ENCODE data around the gene CEACAM1.

DNA sequence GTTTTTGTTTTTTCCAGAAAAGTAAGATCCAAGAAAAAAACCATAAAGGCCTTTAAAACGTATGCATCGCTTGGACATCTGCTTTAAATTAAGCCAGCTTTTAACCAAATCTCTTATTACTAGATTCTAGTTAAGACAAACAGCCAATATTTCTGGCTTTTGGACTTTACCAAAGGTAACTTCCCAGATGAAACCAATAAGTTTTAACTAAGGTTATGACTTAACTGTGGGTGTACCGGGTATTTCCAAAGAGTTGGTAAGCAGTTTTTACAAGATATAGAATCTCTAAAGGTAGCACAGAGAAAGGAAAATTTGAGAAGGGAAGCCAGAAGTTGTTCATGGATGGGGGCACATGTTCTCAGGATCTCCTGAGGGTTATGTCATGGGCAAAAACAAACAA is 34.0 kb downstream of the CEACAM1 start:
- TF ChIP-seq ZFP1 (CRISPR knock-in tag; IDR thresholded peaks at IDR 0.05) (no peak), JUN (IDR thresholded peaks at IDR 0.05; ENCODE audit: borderline replicate concordance, low read depth, low read length) (no peak), JUN (CRISPR knock-in tag; IDR thresholded peaks at IDR 0.05; ENCODE audit: borderline replicate concordance) (no peak), MAFG (tag; conservative IDR thresholded peaks at IDR 0.05) (no peak), PHF8 (IDR thresholded peaks at IDR 0.05; ENCODE audit: borderline replicate concordance, low read length) (no peak), MAX (CRISPR knock-in tag; IDR thresholded peaks at IDR 0.05) (no peak), YY1 (IDR thresholded peaks at IDR 0.05; ENCODE audit: borderline replicate concordance in 1 of 3, control insufficient read depth in 1 of 3, extremely low read depth in 1 of 3, insufficient read depth in 3 of 3, insufficient read length in 1 of 3, insufficient replicate concordance in 2 of 3, low read depth in 1 of 3, low read length in 2 of 3) (no peak), CTCF (IDR thresholded peaks at IDR 0.05 in 2 of 3, conservative IDR thresholded peaks at IDR 0.05 in 1 of 3; ENCODE audit: insufficient read depth in 2 of 3, low read depth in 1 of 3, low read length in 3 of 3) (no peak), ZKSCAN1 (IDR thresholded peaks at IDR 0.05; ENCODE audit: low read depth, low read length) (no peak), CEBPB (tag; IDR thresholded peaks at IDR 0.05) (no peak), MYC (IDR thresholded peaks at IDR 0.05; ENCODE audit: low read depth, low read length) (no peak), MYC (CRISPR knock-in tag; IDR thresholded peaks at IDR 0.05; ENCODE audit: borderline replicate concordance, low read depth) (no peak), POLR2AphosphoS2 (IDR thresholded peaks at IDR 0.05; ENCODE audit: low read length) (no peak), HBP1 (CRISPR knock-in tag; IDR thresholded peaks at IDR 0.05) (no peak)
- TF ChIP-seq, protein P1, sequence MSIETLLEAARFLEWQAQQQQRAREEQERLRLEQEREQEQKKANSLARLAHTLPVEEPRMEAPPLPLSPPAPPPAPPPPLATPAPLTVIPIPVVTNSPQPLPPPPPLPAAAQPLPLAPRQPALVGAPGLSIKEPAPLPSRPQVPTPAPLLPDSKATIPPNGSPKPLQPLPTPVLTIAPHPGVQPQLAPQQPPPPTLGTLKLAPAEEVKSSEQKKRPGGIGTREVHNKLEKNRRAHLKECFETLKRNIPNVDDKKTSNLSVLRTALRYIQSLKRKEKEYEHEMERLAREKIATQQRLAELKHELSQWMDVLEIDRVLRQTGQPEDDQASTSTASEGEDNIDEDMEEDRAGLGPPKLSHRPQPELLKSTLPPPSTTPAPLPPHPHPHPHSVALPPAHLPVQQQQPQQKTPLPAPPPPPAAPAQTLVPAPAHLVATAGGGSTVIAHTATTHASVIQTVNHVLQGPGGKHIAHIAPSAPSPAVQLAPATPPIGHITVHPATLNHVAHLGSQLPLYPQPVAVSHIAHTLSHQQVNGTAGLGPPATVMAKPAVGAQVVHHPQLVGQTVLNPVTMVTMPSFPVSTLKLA (conservative IDR thresholded peaks at IDR 0.05) = no peak
- TF ChIP-seq, protein P2, sequence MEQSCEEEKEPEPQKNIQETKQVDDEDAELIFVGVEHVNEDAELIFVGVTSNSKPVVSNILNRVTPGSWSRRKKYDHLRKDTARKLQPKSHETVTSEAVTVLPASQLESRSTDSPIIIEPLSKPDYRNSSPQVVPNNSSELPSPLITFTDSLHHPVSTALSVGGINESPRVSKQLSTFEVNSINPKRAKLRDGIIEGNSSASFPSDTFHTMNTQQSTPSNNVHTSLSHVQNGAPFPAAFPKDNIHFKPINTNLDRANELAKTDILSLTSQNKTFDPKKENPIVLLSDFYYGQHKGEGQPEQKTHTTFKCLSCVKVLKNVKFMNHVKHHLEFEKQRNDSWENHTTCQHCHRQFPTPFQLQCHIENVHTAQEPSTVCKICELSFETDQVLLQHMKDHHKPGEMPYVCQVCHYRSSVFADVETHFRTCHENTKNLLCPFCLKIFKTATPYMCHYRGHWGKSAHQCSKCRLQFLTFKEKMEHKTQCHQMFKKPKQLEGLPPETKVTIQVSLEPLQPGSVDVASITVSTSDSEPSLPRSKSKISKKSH (CRISPR knock-in tag; IDR thresholded peaks at IDR 0.05) = no peak

All from K562 (cell line).